ENCODE measurements around the gene TCOF1.

TCOF1 gene

DNA sequence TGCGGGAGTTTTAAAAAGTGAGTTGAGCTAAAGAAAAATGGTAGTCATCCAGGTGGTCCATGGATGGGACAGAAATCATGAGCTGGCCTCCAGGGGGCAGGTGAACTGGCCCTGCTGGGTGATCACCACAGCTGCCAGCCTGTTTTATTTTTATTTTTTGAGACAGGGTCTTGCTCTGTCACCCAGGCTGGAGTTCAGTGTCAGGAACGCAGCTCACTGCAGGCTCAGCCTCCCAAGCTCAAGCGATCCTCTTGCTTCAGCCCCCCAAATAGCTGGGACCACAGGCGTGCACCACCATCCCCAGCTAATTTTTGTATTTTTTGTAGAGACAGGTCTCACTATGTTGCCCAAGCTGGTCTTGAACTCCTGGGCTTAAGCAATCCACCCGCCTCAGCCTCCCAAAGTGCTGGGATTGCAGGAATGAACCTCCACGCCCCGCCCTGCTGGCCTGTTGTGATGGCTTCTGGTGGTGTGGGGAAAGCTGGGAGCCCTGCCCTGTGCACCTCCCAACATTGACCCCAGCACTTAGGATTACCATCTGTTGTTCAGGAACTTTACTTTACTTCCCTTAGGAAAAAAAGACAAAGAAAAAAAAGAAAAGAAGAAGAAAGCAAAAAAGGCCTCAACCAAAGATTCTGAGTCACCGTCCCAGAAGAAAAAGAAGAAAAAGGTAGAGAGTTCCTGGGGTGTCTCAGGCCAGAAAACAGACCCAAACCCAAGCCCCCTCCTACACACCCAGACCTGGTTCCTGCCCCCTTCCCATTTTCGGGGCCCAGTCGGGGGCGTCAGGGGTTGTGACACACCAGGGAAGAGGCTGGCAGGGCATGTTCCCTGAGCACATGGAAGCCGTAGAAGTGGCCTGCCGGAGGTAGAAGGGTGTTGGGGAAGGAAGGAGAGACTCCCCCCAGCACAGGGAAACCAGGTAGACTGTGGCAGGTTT, 40.6 kb downstream of the TCOF1 start:
- no peaks in the 10 kb centered on the region for H3K27me3 Mint-ChIP-seq
- no peak overlapping the region for H3K27ac Mint-ChIP-seq
- H3K9me3 Mint-ChIP-seq, result no peaks in the 10 kb centered on the region
- ATAC-seq (no peak), DNase-seq (no peak)
- no peak overlapping the region for H3K4me3 Mint-ChIP-seq
- peaks cover 57% of the 10 kb centered on the region for H3K36me3 Mint-ChIP-seq (ENCODE audit: low read depth)
- H3K4me1 Mint-ChIP-seq, result no peaks in the 10 kb centered on the region

DNA sequence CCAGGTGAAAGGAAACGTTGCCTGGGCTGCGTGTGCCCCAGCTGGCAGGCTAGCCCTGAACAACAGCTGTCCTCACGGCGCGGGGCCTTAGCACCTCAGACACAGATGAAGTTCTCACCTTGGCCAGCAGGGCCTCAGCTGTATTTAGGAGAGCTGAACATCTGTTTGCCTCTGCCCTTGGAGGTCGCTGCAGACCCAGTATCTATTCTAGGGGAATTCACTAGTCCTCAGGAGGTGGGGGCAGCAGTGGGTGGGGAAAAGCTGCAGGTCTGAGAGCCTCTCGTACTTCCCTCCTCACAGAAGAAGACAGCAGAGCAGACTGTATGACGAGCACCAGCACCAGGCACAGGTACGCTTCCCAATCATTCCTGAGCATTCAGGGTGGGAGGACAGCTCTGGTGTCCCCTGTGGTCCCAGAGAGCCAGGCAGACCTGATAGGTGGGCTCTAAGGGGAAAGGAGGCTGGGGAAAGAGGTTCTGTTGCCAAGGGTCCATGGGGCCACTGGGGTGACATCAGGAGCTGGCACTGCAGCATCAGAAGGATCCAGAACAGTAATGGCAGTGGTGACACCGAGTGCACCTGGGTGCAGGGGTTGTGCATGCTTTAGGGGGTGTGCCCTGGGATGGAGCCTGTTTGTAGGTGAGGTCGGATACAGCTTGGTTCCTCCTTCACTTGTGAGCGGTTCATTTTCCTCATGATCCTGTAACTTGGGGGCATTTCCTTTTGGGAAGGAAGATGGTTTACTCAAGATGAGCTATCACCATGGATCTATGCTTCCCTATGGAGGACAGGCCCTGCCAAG, 41.4 kb downstream of the TCOF1 start:
- Mint-ChIP-seq H3K36me3 (ENCODE audit: low read depth) (peaks cover 56% of the 10 kb centered on the region), H3K27me3 (no peaks in the 10 kb centered on the region), H3K4me3 (no peak overlapping the region), H3K4me1 (no peaks in the 10 kb centered on the region), H3K27ac (peak overlapping the region; percentile 54), H3K9me3 (no peaks in the 10 kb centered on the region)
- DNase-seq (no peak), ATAC-seq (peak; percentile 41)

DNA sequence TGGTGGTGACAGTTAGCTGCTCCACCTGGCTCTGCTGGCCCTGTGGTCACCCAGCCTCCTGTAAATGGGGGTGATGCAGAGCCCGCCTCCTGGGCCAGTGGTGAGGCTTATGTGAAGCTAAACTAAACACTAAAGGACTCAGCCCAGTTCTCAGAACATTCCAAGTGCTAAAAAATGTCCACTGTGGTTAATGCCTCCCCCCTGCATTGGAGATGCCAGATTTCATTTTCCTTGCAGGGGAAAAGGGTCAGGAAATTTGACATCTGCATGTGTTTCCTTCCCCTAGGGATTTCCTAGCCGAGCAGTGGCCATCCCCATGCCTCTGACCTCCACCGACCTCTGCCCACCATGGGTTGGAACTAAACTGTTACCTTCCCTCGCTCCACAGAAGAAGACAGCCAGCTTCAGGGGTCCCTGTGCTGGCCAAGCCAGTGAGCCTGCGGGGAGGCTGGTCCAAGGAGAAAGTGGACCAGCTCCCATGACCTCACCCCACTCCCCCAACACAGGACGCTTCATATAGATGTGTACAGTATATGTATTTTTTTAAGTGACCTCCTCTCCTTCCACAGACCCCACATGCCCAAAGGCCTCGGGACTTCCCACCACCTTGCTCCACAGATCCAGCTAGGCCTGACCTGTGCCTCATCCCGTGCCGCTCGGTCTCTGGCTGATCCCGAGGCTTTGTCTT, 42.2 kb downstream of the TCOF1 start:
- ATAC-seq (no peak), DNase-seq (no peak)
- H3K36me3 Mint-ChIP-seq (ENCODE audit: low read depth), result peaks cover 59% of the 10 kb centered on the region
- H3K4me3 Mint-ChIP-seq, result no peak overlapping the region
- H3K9me3 Mint-ChIP-seq, result no peaks in the 10 kb centered on the region
- no peaks in the 10 kb centered on the region for H3K27me3 Mint-ChIP-seq
- H3K4me1 Mint-ChIP-seq, result no peaks in the 10 kb centered on the region
- H3K27ac Mint-ChIP-seq, result peak overlapping the region; percentile 70

DNA sequence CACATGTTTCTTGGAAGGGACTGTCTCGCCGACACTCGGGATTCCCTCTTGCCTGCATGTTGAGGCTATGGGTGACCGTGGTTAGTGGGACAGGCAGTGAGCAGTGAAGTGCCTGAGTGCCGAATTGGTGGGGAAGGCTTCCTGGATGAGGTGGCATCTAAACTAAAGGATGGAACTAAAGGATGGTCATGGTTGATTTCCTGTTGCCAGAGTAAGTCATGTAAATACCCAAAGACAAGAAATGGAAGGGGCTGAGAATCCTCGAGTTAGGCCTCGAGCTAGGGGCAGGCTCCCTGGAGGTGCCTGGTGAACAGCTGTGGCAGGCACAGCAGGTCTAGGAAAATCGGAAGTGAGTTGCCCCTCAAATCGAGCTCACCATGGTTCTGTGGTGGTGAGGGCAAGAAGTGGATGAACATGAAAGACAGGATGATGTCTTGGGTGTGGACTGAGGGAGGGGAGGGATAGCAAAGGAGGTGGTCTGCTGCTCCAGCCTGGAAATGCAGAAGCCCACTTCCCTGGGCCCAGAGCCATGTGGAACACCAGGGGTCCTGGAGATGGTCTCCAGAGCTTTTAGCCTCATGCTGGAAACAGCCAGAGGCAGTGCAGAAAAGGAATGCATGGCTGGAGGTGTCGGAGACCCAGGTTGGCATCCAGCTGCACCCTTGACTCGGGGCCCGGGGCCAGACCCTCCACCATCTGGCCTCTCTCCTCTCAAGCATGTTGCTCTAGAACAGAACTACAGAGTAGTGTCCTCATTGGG, 43.0 kb downstream of the TCOF1 start:
- no peaks in the 10 kb centered on the region for H3K4me1 Mint-ChIP-seq
- DNase-seq (no peak), ATAC-seq (no peak)
- H3K4me3 Mint-ChIP-seq, result no peak overlapping the region
- H3K27ac Mint-ChIP-seq, result peak overlapping the region; percentile 75
- no peaks in the 10 kb centered on the region for H3K9me3 Mint-ChIP-seq
- peaks cover 54% of the 10 kb centered on the region for H3K36me3 Mint-ChIP-seq (ENCODE audit: low read depth)
- no peaks in the 10 kb centered on the region for H3K27me3 Mint-ChIP-seq

DNA sequence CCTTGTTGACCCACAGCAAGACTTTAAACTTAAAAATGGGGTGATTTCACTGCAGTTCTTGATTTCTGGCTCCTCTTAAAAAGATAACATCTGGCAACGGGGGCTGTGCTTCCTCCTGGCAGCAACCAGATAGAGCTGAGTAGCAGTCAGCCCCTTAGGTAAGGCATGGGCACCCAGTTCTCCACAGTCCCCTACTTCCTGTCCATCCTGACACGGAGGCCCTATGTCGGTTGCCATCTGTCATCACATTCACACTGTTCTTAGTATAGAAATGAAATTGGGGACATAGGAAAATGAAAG, 43.5 kb downstream of the TCOF1 start:
- Mint-ChIP-seq H3K27ac (peak overlapping the region; percentile 75), H3K4me1 (no peaks in the 10 kb centered on the region), H3K36me3 (ENCODE audit: low read depth) (peaks cover 52% of the 10 kb centered on the region), H3K9me3 (no peaks in the 10 kb centered on the region), H3K4me3 (no peak overlapping the region), H3K27me3 (no peaks in the 10 kb centered on the region)
- ATAC-seq (no peak), DNase-seq (no peak)

DNA sequence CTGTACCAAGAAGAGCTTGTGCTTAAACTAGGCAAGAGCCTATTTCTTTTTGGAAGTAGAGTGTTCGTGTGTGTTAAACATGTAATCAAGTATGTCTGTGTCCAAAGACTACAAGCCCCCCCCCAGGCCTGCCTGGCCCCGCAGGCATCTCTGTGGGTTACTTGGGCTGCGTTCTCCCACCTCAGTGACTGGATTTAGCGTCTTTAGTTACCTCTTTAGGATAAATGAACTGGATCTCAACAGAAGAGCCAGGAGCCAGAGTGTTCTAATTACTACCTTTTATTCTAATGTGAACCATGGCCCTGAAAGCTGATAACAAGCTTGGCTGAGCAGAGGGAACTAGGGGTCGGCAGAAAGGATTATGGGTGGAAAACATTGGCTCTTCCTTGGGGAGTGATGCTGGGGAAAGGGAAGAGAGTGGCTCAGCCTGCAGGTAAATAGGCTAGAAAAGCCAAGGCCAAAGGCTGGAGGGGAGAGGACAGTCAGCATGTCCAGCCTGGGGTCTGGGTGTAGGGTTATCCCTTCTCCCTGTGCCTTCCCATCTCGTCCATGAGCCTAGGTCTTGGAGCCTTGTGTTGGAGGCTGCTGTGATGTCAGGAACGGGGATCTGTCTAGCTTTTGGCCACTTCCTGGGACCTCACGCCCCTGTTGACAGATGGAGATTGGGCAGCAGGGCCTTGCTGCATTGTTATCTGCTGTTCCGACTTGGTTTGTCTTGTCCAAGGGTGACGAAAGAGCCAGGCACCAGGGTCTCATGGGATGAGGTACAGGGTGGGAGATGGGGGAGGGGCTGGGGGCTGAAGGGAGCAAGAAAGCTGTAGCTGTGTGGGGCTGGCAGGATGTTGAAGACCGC, 44.1 kb downstream of the TCOF1 start:
- DNase-seq, result no peak
- no peaks in the 10 kb centered on the region for H3K9me3 Mint-ChIP-seq
- ATAC-seq, result no peak
- H3K36me3 Mint-ChIP-seq (ENCODE audit: low read depth), result peaks cover 51% of the 10 kb centered on the region
- H3K27me3 Mint-ChIP-seq, result no peaks in the 10 kb centered on the region
- peak overlapping the region; percentile 75 for H3K27ac Mint-ChIP-seq
- no peak overlapping the region for H3K4me3 Mint-ChIP-seq
- H3K4me1 Mint-ChIP-seq, result no peaks in the 10 kb centered on the region

DNA sequence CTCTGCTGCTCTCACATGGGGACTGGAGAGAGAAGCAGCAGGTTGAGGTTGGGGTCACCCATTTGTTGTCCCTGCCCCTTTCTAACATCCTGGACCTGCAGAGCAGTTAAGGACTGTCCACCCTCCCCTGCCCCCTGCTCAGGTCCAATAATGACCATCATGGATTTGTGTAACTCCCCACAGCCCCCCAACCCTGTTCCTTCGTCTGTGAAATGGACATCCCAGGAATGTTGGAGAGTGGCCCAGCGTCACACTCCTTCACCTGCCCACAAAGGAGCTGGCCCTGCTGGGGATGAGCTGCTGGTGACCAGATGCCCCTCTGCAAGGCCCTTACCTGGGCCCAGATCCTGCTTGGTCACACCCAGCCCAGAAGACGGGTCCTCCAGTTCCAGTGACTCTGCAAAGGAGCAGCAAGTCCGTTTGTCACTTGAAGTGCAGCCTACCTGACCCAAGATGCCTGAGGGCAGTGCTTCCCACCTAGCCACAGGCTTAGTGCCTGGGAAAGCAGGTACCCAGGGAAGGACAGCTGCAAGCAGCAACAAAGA, 44.8 kb downstream of the TCOF1 start:
- DNase-seq, result no peak
- Mint-ChIP-seq H3K4me3 (peak overlapping the region; percentile 0), H3K27ac (peak overlapping the region; percentile 45), H3K36me3 (ENCODE audit: low read depth) (peaks cover 55% of the 10 kb centered on the region), H3K9me3 (no peaks in the 10 kb centered on the region), H3K4me1 (no peaks in the 10 kb centered on the region), H3K27me3 (no peaks in the 10 kb centered on the region)
- no peak for ATAC-seq

DNA sequence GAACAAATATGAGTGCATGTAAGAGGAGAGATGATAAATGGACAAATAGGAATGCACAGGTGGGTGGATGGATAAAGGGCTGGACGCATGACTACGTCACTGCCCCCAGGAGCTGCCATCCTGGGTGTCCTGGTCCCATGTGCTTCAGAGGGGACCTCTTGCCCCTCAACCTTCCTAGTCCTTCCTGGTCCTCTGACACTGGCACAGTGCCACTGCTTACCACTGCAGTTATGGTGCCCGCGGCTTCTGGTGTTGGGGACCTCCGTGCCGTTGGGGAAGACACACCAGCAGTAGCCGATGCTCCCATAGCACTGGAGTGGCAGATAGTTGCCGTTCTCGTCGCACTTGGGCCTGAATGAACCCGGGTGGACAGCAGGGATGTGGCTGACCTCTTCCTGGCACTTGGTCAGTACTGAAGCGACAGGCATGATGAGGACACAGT, 45.4 kb downstream of the TCOF1 start:
- no peaks in the 10 kb centered on the region for H3K9me3 Mint-ChIP-seq
- DNase-seq, result no peak
- peaks cover 54% of the 10 kb centered on the region for H3K36me3 Mint-ChIP-seq (ENCODE audit: low read depth)
- H3K27ac Mint-ChIP-seq, result peak overlapping the region; percentile 45
- H3K27me3 Mint-ChIP-seq, result no peaks in the 10 kb centered on the region
- ATAC-seq, result no peak
- H3K4me3 Mint-ChIP-seq, result peak overlapping the region; percentile 0
- peaks cover 2% of the 10 kb centered on the region for H3K4me1 Mint-ChIP-seq

DNA sequence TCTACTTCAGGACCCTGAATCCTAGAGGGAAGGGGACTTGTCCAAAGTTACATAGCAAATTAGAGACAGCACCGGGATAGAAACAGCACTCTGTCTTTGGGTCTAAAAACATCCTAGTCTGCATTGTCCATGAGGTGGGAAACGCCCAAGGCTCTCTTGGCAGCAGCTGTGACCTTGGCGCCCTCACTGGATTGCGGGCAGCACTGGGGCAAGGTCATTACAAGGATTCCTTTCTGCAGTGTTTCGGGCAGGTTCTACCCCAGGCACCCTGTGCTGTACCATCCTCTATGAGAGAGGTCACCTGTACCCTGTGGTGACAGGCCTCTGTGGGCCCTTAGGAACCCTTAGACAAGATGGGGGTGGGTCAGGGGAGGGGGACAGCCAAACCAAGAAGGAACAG, 46.6 kb downstream of the TCOF1 start:
- peaks cover 11% of the 10 kb centered on the region for H3K4me1 Mint-ChIP-seq
- H3K36me3 Mint-ChIP-seq (ENCODE audit: low read depth), result peaks cover 50% of the 10 kb centered on the region
- DNase-seq, result no peak
- no peak overlapping the region for H3K27ac Mint-ChIP-seq
- H3K9me3 Mint-ChIP-seq, result no peaks in the 10 kb centered on the region
- no peaks in the 10 kb centered on the region for H3K27me3 Mint-ChIP-seq
- no peak overlapping the region for H3K4me3 Mint-ChIP-seq
- ATAC-seq, result no peak

DNA sequence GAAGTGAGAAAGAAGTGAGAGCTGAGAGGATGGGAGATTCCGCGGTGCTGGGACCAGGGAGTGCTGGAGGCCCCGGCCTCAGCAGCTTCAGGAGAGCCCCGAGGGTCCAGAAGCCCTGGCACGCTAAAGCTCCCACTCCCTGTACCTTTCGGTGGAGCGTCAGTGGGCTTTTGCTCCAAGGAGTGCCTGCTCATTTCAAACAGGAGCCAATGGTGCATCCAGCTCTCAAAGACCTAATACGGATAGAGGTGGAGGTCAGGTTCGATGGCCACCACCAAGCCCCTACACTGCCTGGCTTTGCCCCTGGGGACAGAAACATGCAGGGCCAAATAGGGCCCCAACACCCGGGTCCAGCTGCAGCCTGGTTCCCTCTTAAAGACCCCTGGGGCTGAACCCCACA, 47.0 kb downstream of the TCOF1 start:
- DNase-seq (no peak), ATAC-seq (no peak)
- peaks cover 49% of the 10 kb centered on the region for H3K36me3 Mint-ChIP-seq (ENCODE audit: low read depth)
- H3K4me1 Mint-ChIP-seq, result peaks cover 11% of the 10 kb centered on the region
- no peaks in the 10 kb centered on the region for H3K9me3 Mint-ChIP-seq
- no peak overlapping the region for H3K4me3 Mint-ChIP-seq
- no peak overlapping the region for H3K27ac Mint-ChIP-seq
- H3K27me3 Mint-ChIP-seq, result no peaks in the 10 kb centered on the region

DNA sequence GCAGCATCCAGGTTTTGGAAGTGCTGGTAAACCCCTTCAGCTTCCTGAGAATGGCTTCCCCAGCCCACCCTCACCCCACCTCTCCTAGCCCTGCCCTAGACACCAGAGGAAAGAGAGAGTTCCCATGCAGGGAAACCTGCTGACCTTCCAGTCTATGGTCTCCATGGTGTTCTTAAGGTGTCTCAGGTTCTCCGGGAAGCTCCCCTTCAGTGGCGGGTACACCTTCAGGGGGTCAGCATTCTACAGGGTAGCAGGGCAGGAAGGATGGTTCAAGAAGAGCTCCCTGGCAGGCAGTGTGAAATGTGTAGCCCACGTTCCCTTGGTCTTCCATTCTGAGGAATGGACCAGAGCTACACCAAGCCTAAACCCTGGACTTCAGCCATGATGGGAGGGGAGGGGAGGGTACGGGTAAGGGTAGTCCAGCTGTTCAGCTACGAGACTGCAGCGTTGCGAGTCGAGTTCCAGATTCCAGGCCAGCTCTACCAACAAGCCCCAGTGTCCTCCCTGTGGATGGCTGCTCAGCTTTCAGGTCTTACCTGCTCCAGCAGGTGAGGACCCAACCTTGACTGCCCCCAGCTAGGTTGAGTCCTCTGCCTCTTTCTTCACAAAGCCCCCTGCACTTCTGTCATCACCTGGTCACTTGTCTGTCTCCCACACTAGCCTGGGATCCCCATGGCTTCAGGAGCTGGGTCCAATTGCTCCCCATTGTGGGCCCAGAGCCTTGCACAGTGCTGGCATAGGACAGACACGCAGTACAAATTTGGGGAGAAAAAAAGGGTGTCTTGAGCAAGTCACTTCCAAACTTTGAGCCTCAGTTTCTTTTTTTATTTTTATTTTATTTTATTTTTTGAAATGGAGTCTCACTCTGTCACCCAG, 47.7 kb downstream of the TCOF1 start:
- Mint-ChIP-seq H3K4me1 (peaks cover 18% of the 10 kb centered on the region), H3K27me3 (no peaks in the 10 kb centered on the region), H3K4me3 (no peak overlapping the region), H3K9me3 (no peaks in the 10 kb centered on the region), H3K36me3 (ENCODE audit: low read depth) (peaks cover 50% of the 10 kb centered on the region), H3K27ac (no peak overlapping the region)
- no peak for ATAC-seq
- no peak for DNase-seq

DNA sequence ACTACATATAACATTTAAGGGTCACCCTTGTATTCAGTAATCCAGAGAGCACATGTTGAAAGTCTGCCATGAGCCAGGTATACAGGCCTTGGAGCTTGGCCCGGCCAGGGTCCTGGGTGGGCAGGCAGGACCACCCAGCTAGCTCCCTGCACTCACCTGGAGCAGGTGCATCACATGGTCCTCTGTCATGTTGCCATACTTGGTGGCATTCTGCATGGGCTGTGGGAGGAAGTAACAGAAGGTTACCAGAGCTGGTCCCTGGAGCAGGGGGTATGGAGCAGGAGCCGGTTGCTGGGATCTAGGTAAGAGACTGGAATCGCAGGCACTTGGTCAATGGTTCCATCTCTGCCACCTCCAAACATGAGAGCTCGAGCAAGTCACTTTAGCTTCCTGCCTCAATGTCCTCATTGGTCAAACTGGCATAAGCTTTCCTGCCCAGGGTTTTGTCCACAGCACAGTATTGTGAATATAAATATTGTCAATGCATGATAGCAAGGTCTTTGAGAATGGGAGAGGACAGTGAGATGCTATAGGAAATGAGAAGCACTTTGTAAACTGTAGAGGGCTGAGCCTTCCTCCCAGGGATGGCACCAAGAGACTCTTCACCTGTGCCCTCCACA, 48.7 kb downstream of the TCOF1 start:
- Mint-ChIP-seq H3K36me3 (ENCODE audit: low read depth) (peaks cover 52% of the 10 kb centered on the region), H3K4me1 (peaks cover 28% of the 10 kb centered on the region), H3K27me3 (no peaks in the 10 kb centered on the region), H3K9me3 (no peaks in the 10 kb centered on the region), H3K27ac (no peak overlapping the region), H3K4me3 (no peak overlapping the region)
- DNase-seq (no peak), ATAC-seq (no peak)
